Measurements from ENCODE around the gene TSHZ2. TPM values are rescaled to one million over a fixed set of nuclear protein-coding genes. Genes with fewer than 3 reads are reported as not detected.
A peak's percentile ranks its signal among the peaks of the same experiment; 100 is the strongest.

The TSHZ2 gene
- total and polyA plus RNA-seq, 9 of the 15 experiments (the other 6 are each of a cell fraction or from before 2014, with no cell fraction given): 0.03 to 0.20 (median 0.05) TPM; not detected in 4

DNA sequence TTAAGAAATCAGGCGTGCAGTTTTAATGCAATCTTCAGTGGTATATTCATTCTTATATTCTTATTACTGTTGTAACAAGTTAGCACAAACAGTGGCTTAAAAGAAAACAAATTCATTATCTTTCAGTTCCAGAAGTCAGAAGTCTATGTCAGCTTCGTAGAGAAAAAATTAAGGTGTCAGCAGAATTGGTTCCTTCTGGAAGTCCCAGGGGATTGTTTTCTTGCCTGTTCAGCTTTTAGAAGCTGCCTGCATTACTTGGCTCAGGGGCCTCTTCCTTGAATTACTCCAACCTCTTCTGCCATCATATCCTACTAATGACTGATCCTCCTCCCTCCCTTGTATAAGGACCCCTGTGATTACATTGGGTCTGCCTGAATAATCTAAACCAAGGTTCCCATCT, 377.6 kb downstream of the TSHZ2 start:
- H3K9me1 ChIP-seq (ENCODE audit: control insufficient read depth, insufficient read depth, low read length): no peaks in the 10 kb centered on the region
- no TSS peak for BruUV-seq (replicated peaks)
- ATAC-seq: no peak

More for the DNA sequence above, 377.6 kb downstream of the TSHZ2 start:
- Histone ChIP-seq H3K4me1 (replicated peaks in 1 of 2; ENCODE audit: control insufficient read depth in 2 of 2, insufficient read depth in 2 of 2, low read length in 2 of 2) (peaks cover 0 to 5% of the 10 kb centered on the region in 2 experiments; a peak in 2 of 5 replicates), H3K4me2 (ENCODE audit: insufficient read depth, low read length) (no peak overlapping the region), H2AFZ (ENCODE audit: low read depth, low read length) (no peak overlapping the region), H3K27me3 (ENCODE audit: control insufficient read depth in 2 of 2, insufficient read depth in 2 of 2, low read length in 2 of 2) (peaks cover 0 to 5% of the 10 kb centered on the region in 2 experiments; a peak in 2 of 5 replicates), H3K4me3 (no peak overlapping the region), H3K79me2 (ENCODE audit: control insufficient read depth, insufficient read depth, low read length) (no peaks in the 10 kb centered on the region), H3K9me3 (replicated peaks; ENCODE audit: control insufficient read depth, insufficient read depth, low read depth, low read length) (no peaks in the 10 kb centered on the region), H3K36me3 (ENCODE audit: control insufficient read depth, insufficient read depth, low read length) (no peaks in the 10 kb centered on the region), H3K27ac (ENCODE audit: extremely low read depth, low read depth, low read length) (no peak overlapping the region), H4K20me1 (replicated peaks; ENCODE audit: control insufficient read depth, insufficient read depth, low read length) (no peaks in the 10 kb centered on the region), H3K9ac (ENCODE audit: insufficient read depth in 1 of 2, low read depth in 2 of 2, low read length in 2 of 2) (no peak overlapping the region)
- in situ Hi-C loops (cut with MboI): no loop called here
- CTCF ChIA-PET (ENCODE audit: low intra/inter-chr PET ratio): interaction anchor here (0.7 kb wide), 1 partner anchor 244 kb away, joined by 3 read pairs; no protein-coding TSS in a partner anchor
- intact Hi-C loops (cut with micrococcal nuclease): no loop called here
- TF ChIP-seq CHCHD3 (CRISPR knock-in tag; IDR thresholded peaks at IDR 0.05): no peak
- TF ChIP-seq ZNF316 (IDR thresholded peaks at IDR 0.05): peak; percentile 74
- peak; percentile 68 for TF ChIP-seq MAFF (IDR thresholded peaks at IDR 0.05; ENCODE audit: low read length)
- no peak for TF ChIP-seq MITF (IDR thresholded peaks at IDR 0.05)
- no peak for TF ChIP-seq HOXB6 (CRISPR knock-in tag; IDR thresholded peaks at IDR 0.05; ENCODE audit: borderline replicate concordance)
- peak; percentile 60; the same call in 1 of the 2 replicates for TF ChIP-seq MAFG (tag; conservative IDR thresholded peaks at IDR 0.05)
- no peak for TF ChIP-seq ZNF518B (CRISPR knock-in tag; IDR thresholded peaks at IDR 0.05)
- TF ChIP-seq MAFK (IDR thresholded peaks at IDR 0.05; ENCODE audit: low read length): peak; percentile 65
- TF ChIP-seq C11orf30 (IDR thresholded peaks at IDR 0.05; ENCODE audit: low read depth): peak; percentile 68
- TF ChIP-seq CCAR2 (IDR thresholded peaks at IDR 0.05; ENCODE audit: low read depth, low read length): no peak
- WGBS (ENCODE audit: insufficient coverage, low coverage, missing lambda C conversion rate): 25% methylated on average over 2 of the region's 2 CpGs
- DNase-seq (ENCODE audit: extremely low read depth in 1 of 4, low spot score in 3 of 4): no peak
- POLR2A ChIA-PET: interaction anchor here (1.2 kb wide), 1 partner anchor 11 kb away, joined by 3 read pairs; no protein-coding TSS in a partner anchor
- no peak for FAIRE-seq
